Astrocyte (in vitro differentiated cells and primary cell): ENCODE data around the gene PLEK2. TPM values are rescaled to one million over a fixed set of nuclear protein-coding genes. Genes with fewer than 3 reads are reported as not detected.

Experiments
- DNase-seq: peaks from one replicate; pipeline ENCODE4 v3.0.0-alpha.2; 2010; ENCODE audit warnings: low read depth
- FAIRE-seq: peaks from 2 replicates; lab custom pipeline; 2011; peaks lifted over from hg19 to GRCh38; lab: Jason Lieb, UNC
- H2AFZ ChIP-seq: 2 replicates; pipeline ENCODE4 v1.6.0; 2012; ENCODE audit warnings: low read depth, low read length, inconsistent platforms
- H3K27ac ChIP-seq: 2 replicates; pipeline ENCODE4 v1.5.1; 2011; ENCODE audit warnings: low read depth, low read length, inconsistent platforms
- H3K27me3 ChIP-seq: 2 replicates; pipeline ENCODE4 v1.6.0; 2011; ENCODE audit warnings: low read length, inconsistent platforms; ENCODE audit not compliant: insufficient read depth
- H3K36me3 ChIP-seq: 2 replicates; pipeline ENCODE4 v1.5.1; 2011; ENCODE audit warnings: low read length, inconsistent platforms; ENCODE audit not compliant: insufficient read depth
- H3K4me1 ChIP-seq: 2 replicates; pipeline ENCODE4 v1.5.1; 2011; ENCODE audit warnings: low read length, inconsistent platforms; ENCODE audit not compliant: insufficient read depth
- H3K4me2 ChIP-seq: 2 replicates; pipeline ENCODE4 v1.6.0; 2012; ENCODE audit warnings: low read length, inconsistent platforms
- H3K4me3 ChIP-seq: 2 replicates; pipeline ENCODE4 v1.5.1; 2011; ENCODE audit warnings: low read depth, mild to moderate bottlenecking, low read length, inconsistent platforms; ENCODE audit not compliant: insufficient read depth
- H3K79me2 ChIP-seq: 2 replicates; pipeline ENCODE4 v1.6.0; 2012; ENCODE audit warnings: mild to moderate bottlenecking, low read length, inconsistent platforms; ENCODE audit not compliant: insufficient read depth
- H3K9ac ChIP-seq: 2 replicates; pipeline ENCODE4 v1.6.0; 2012; ENCODE audit warnings: mild to moderate bottlenecking, low read length, inconsistent platforms
- H3K9me3 ChIP-seq: 2 replicates; pipeline ENCODE4 v1.5.1; 2012; ENCODE audit warnings: low read depth, mild to moderate bottlenecking, low read length, inconsistent platforms; ENCODE audit not compliant: insufficient read depth
- H4K20me1 ChIP-seq: 2 replicates; pipeline ENCODE4 v1.6.0; 2012; ENCODE audit warnings: low read length, inconsistent platforms; ENCODE audit not compliant: insufficient read depth
- H3K27ac Mint-ChIP-seq: one replicate; pipeline ENCODE4 v1.8.0; 2021; ENCODE audit warnings: mild to moderate bottlenecking, mixed read lengths; ENCODE audit not compliant: unreplicated experiment
- H3K27me3 Mint-ChIP-seq: one replicate; pipeline ENCODE4 v1.8.0; 2021; ENCODE audit warnings: low read depth, mixed read lengths; ENCODE audit not compliant: unreplicated experiment
- H3K36me3 Mint-ChIP-seq: one replicate; pipeline ENCODE4 v1.8.0; 2021; ENCODE audit warnings: low read depth, mixed read lengths; ENCODE audit not compliant: unreplicated experiment
- H3K4me1 Mint-ChIP-seq: one replicate; pipeline ENCODE4 v1.8.0; 2021; ENCODE audit warnings: low read depth, mixed read lengths; ENCODE audit not compliant: unreplicated experiment
- H3K4me3 Mint-ChIP-seq: one replicate; pipeline ENCODE4 v1.8.0; 2021; ENCODE audit warnings: mild to moderate bottlenecking, moderate library complexity, mixed read lengths; ENCODE audit not compliant: unreplicated experiment
- H3K9me3 Mint-ChIP-seq: one replicate; pipeline ENCODE4 v1.8.0; 2021; ENCODE audit warnings: mild to moderate bottlenecking, mixed read lengths; ENCODE audit not compliant: unreplicated experiment
- EZH2 ChIP-seq: IDR thresholded peaks from 2 replicates; pipeline ENCODE4 v1.6.1; 2012; ENCODE audit warnings: mild to moderate bottlenecking, low read length, inconsistent platforms; ENCODE audit not compliant: insufficient read depth
- total RNA-seq: library from RNA; stranded (reverse); gene quantifications from 2 replicates; pipeline ENCODE4 v1.2.1, GENCODE V29; 2021
- TF ChIP-seq, protein P1 (sequence below): IDR thresholded peaks from 2 replicates; pipeline ENCODE4 v1.5.1; 2011; ENCODE audit warnings: low read depth, mild to moderate bottlenecking, inconsistent platforms, low read length, moderate library complexity; ENCODE audit not compliant: insufficient read depth

PLEK2 gene
- total RNA-seq, 1 donor from 2014 or later: 1.3 TPM

DNA sequence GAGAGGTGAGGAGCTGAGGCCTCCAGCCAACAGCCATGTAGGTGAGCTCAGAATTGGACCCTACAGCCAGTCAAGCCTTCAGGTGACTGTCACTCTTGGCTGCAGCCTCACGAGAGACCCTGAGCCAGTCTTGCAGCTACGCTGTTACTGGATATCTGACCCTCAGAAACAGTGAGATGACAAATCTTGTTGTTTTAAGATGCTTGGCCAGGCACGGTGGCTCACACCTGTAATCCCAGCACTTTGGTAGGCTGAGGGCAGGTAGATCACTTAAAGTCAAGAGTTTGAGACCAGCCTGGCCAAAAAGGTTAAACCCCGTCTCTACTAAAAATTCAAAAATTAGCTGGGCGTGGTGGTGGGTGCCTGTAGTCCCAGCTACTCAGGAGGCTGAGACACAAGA lies 6.2 kb downstream of the PLEK2 start:
- Histone ChIP-seq H3K4me1 (no peaks in the 10 kb centered on the region), H3K79me2 (no peaks in the 10 kb centered on the region), H3K9me3 (no peaks in the 10 kb centered on the region), H3K4me3 (no peak overlapping the region), H3K27ac (no peak overlapping the region), H3K9ac (no peak overlapping the region), H3K27me3 (no peaks in the 10 kb centered on the region), H4K20me1 (no peaks in the 10 kb centered on the region), H2AFZ (no peak overlapping the region), H3K4me2 (no peak overlapping the region), H3K36me3 (no peaks in the 10 kb centered on the region)
- DNase-seq (no peak), FAIRE-seq (no peak)
- H3K27ac Mint-ChIP-seq: no peak overlapping the region
- peaks cover 2% of the 10 kb centered on the region for H3K36me3 Mint-ChIP-seq
- peaks cover 5% of the 10 kb centered on the region for H3K27me3 Mint-ChIP-seq
- peaks cover 9% of the 10 kb centered on the region for H3K9me3 Mint-ChIP-seq
- no peaks in the 10 kb centered on the region for H3K4me1 Mint-ChIP-seq
- TF ChIP-seq, protein P1, sequence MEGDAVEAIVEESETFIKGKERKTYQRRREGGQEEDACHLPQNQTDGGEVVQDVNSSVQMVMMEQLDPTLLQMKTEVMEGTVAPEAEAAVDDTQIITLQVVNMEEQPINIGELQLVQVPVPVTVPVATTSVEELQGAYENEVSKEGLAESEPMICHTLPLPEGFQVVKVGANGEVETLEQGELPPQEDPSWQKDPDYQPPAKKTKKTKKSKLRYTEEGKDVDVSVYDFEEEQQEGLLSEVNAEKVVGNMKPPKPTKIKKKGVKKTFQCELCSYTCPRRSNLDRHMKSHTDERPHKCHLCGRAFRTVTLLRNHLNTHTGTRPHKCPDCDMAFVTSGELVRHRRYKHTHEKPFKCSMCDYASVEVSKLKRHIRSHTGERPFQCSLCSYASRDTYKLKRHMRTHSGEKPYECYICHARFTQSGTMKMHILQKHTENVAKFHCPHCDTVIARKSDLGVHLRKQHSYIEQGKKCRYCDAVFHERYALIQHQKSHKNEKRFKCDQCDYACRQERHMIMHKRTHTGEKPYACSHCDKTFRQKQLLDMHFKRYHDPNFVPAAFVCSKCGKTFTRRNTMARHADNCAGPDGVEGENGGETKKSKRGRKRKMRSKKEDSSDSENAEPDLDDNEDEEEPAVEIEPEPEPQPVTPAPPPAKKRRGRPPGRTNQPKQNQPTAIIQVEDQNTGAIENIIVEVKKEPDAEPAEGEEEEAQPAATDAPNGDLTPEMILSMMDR: no peak
- no peak for TF ChIP-seq EZH2
- no peak overlapping the region for H3K4me3 Mint-ChIP-seq

DNA sequence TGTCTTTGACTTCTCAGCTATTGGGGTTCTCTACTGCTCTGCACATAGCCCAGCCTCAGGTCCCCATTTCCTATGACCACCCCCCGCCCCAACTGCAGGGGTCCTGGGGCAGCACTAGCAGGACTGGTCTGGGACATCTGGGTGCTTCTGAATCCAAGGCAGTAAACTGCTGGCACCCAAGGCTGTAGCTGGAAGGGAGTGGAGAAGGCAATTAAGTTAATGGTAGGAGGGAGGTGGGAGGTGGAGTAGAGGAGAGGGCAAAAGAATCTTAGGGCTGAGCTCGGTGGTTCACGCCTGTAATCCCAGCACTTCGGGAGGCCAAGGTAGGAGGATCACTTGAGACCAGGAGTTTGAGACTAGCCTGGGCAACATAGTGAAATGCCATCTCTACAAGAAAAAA lies 11.5 kb downstream of the PLEK2 start:
- Histone ChIP-seq H3K27me3 (no peaks in the 10 kb centered on the region), H3K9ac (no peak overlapping the region), H3K4me2 (no peak overlapping the region), H3K4me3 (no peak overlapping the region), H3K9me3 (no peaks in the 10 kb centered on the region), H3K27ac (no peak overlapping the region), H3K79me2 (no peaks in the 10 kb centered on the region), H2AFZ (no peak overlapping the region), H3K36me3 (no peaks in the 10 kb centered on the region), H3K4me1 (no peaks in the 10 kb centered on the region), H4K20me1 (no peaks in the 10 kb centered on the region)
- no peak for FAIRE-seq
- Mint-ChIP-seq H3K36me3 (no peaks in the 10 kb centered on the region), H3K4me1 (peaks cover 8% of the 10 kb centered on the region), H3K27me3 (peaks cover 18% of the 10 kb centered on the region), H3K9me3 (no peaks in the 10 kb centered on the region), H3K4me3 (no peak overlapping the region), H3K27ac (no peak overlapping the region)
- no peak for DNase-seq
- no peak for TF ChIP-seq EZH2
- TF ChIP-seq, protein P1: no peak

DNA sequence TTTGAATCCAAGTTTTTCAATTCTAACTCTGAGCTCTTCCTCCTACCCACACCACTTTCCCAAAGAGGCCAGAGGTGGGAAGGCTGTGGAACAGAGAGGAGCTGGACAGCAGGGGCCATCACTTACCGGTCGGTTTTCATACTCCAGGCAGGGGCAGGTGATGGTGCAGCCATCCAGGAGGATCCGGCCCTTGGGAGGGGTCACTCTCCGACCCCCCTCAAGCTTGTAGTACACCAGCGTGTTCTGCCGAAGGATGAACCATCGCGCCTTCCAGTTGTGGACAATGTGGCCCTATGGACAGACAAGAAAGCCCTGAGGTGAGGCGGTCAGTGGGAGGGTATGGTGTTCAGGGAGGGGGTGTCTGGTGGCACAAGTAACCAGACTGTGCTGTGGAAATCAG lies 14.4 kb downstream of the PLEK2 start:
- no peak for FAIRE-seq

More for the DNA sequence above, 14.4 kb downstream of the PLEK2 start:
- no peak overlapping the region for H3K4me3 Mint-ChIP-seq
- H3K4me2 ChIP-seq: no peak overlapping the region
- H3K9me3 ChIP-seq: no peaks in the 10 kb centered on the region
- H3K27ac ChIP-seq: no peak overlapping the region
- no peaks in the 10 kb centered on the region for H3K27me3 ChIP-seq
- H4K20me1 ChIP-seq: no peaks in the 10 kb centered on the region
- no peaks in the 10 kb centered on the region for H3K36me3 ChIP-seq
- no peaks in the 10 kb centered on the region for H3K9me3 Mint-ChIP-seq
- DNase-seq: no peak
- H2AFZ ChIP-seq: no peak overlapping the region
- no peak overlapping the region for H3K4me3 ChIP-seq
- H3K27me3 Mint-ChIP-seq: peaks cover 18% of the 10 kb centered on the region
- H3K27ac Mint-ChIP-seq: no peak overlapping the region
- no peak for TF ChIP-seq EZH2
- TF ChIP-seq, protein P1: no peak
- H3K9ac ChIP-seq: no peak overlapping the region
- no peaks in the 10 kb centered on the region for H3K36me3 Mint-ChIP-seq
- H3K79me2 ChIP-seq: no peaks in the 10 kb centered on the region
- H3K4me1 Mint-ChIP-seq: peaks cover 9% of the 10 kb centered on the region
- H3K4me1 ChIP-seq: no peaks in the 10 kb centered on the region
